Measurements from ENCODE around the gene S100PBP. TPM values are rescaled to one million over a fixed set of nuclear protein-coding genes. Genes with fewer than 3 reads are reported as not detected.

Gene S100PBP
- total RNA-seq, 1 donor = 46.6 TPM

DNA sequence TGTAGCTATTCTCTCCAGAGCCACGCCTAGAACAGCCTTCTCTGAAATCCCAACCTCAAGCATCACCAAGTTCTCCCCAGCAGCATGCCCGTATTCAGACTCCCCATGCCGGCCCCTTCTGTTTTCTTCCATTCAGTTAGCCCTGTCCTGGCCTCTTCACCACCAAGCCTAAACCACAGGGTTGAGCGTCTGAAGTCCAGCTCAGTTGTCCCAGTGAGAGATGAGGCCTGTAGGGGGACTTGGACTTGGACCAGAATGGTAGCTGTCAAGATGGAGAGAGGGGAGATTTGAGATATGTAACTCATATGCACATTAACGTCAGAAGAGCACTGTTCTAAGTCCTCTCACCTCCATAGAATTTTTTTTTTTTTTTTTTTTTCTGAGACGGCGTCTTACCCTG, 89.2 kb downstream of the S100PBP start:
- no peak for DNase-seq (ENCODE audit: low read depth)
- no peak overlapping the region for H3K4me3 ChIP-seq (ENCODE audit: low read depth, low read length)
- TF ChIP-seq, protein P1, sequence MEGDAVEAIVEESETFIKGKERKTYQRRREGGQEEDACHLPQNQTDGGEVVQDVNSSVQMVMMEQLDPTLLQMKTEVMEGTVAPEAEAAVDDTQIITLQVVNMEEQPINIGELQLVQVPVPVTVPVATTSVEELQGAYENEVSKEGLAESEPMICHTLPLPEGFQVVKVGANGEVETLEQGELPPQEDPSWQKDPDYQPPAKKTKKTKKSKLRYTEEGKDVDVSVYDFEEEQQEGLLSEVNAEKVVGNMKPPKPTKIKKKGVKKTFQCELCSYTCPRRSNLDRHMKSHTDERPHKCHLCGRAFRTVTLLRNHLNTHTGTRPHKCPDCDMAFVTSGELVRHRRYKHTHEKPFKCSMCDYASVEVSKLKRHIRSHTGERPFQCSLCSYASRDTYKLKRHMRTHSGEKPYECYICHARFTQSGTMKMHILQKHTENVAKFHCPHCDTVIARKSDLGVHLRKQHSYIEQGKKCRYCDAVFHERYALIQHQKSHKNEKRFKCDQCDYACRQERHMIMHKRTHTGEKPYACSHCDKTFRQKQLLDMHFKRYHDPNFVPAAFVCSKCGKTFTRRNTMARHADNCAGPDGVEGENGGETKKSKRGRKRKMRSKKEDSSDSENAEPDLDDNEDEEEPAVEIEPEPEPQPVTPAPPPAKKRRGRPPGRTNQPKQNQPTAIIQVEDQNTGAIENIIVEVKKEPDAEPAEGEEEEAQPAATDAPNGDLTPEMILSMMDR (IDR thresholded peaks at IDR 0.05; ENCODE audit: insufficient read depth, low read depth, low read length) = no peak

DNA sequence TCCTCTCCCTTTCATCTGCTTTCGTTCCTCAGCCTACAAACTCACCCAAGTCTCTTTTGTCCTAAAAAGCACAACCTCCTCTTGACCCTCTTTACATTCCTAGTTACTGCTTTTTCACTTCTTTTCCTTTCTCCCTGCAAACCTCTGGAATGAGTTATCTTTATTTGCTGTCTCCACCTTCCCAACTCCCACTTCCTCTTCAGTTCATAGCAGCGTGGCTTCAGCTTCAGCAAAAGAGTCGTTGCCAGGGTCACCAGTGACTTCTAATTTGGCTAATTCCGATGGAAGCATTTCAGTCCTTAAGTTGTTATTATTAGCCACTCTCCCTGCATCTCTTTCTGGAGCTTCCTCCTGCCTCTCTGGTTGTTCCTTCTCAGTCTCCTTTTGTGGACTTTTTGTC, 90.0 kb downstream of the S100PBP start:
- no peak overlapping the region for H3K4me3 ChIP-seq (ENCODE audit: low read depth, low read length)
- TF ChIP-seq, protein P1 (IDR thresholded peaks at IDR 0.05; ENCODE audit: insufficient read depth, low read depth, low read length) = no peak
- DNase-seq (ENCODE audit: low read depth) = peak; percentile 44

Other genes starting within 250 kb of the S100PBP start
- gene ZBTB8OS, start 167.1 kb upstream of the S100PBP start, total RNA-seq = 34.5 and 44.5 TPM in 2 replicates
- gene RBBP4, start 166.4 kb upstream of the S100PBP start, total RNA-seq = 98.9 and 138 TPM in 2 replicates
- gene SYNC, start 114.9 kb upstream of the S100PBP start, total RNA-seq = 56.0 and 72.5 TPM in 2 replicates
- 137 and 182 TPM in 2 replicates for gene YARS1, start 295 bp upstream of the S100PBP start, total RNA-seq
- gene FNDC5, start 53.3 kb downstream of the S100PBP start, total RNA-seq = 0.43 and 0.64 TPM in 2 replicates
- not detected in 2 replicates for gene HPCA, start 68.8 kb downstream of the S100PBP start, total RNA-seq
- 9.9 and 17.4 TPM in 2 replicates for gene TMEM54, start 83.7 kb downstream of the S100PBP start, total RNA-seq
- 9.3 and 9.5 TPM in 2 replicates for gene RNF19B, start 147.2 kb downstream of the S100PBP start, total RNA-seq
- 99.7 and 120 TPM in 2 replicates for gene AK2, start 219.2 kb downstream of the S100PBP start, total RNA-seq